ENCODE results near the gene NXPE3.

NXPE3 gene

GRCh38 chr3:101829437-101829830, 50.4 kb downstream of the NXPE3 start:
- no peak for TF ChIP-seq CTCF (conservative IDR thresholded peaks at IDR 0.05; ENCODE audit: low read depth, low read length)
- no peak for DNase-seq (ENCODE audit: low read depth)
- H3K4me3 ChIP-seq (ENCODE audit: low read length): no peak overlapping the region

- TF ChIP-seq CTCF (conservative IDR thresholded peaks at IDR 0.05; ENCODE audit: low read depth, low read length): no peak
- no peak for DNase-seq (ENCODE audit: low read depth)
- H3K4me3 ChIP-seq (ENCODE audit: low read length): no peak overlapping the region
Measured at GRCh38 chr3:101829874-101830273, 50.9 kb downstream of the NXPE3 start.

- TF ChIP-seq CTCF (conservative IDR thresholded peaks at IDR 0.05; ENCODE audit: low read depth, low read length): no peak
- H3K4me3 ChIP-seq (ENCODE audit: low read length): no peak overlapping the region
- no peak for DNase-seq (ENCODE audit: low read depth)
Measured at GRCh38 chr3:101833446-101833974, 54.5 kb downstream of the NXPE3 start.

GRCh38 chr3:101835676-101836075, 56.7 kb downstream of the NXPE3 start:
- no peak overlapping the region for H3K4me3 ChIP-seq (ENCODE audit: low read length)
- no peak for DNase-seq (ENCODE audit: low read depth)
- no peak for TF ChIP-seq CTCF (conservative IDR thresholded peaks at IDR 0.05; ENCODE audit: low read depth, low read length)

GRCh38 chr3:101836160-101836559, 57.1 kb downstream of the NXPE3 start:
- no peak for DNase-seq (ENCODE audit: low read depth)
- no peak overlapping the region for H3K4me3 ChIP-seq (ENCODE audit: low read length)
- no peak for TF ChIP-seq CTCF (conservative IDR thresholded peaks at IDR 0.05; ENCODE audit: low read depth, low read length)

GRCh38 chr3:101836652-101837598, 57.9 kb downstream of the NXPE3 start:
- DNase-seq (ENCODE audit: low read depth): peak; percentile 78
- TF ChIP-seq CTCF (conservative IDR thresholded peaks at IDR 0.05; ENCODE audit: low read depth, low read length): no peak
- H3K4me3 ChIP-seq (ENCODE audit: low read length): no peak overlapping the region

GRCh38 chr3:101838691-101839090, 59.7 kb downstream of the NXPE3 start:
- H3K4me3 ChIP-seq (ENCODE audit: low read length): no peak overlapping the region
- no peak for DNase-seq (ENCODE audit: low read depth)

More at GRCh38 chr3:101838691-101839090, 59.7 kb downstream of the NXPE3 start:
- no peak for TF ChIP-seq CTCF (conservative IDR thresholded peaks at IDR 0.05; ENCODE audit: low read depth, low read length)

Data from retinal pigment epithelial cell (primary cell).